Measurements from ENCODE around the gene MMADHC.

Gene MMADHC

DNA sequence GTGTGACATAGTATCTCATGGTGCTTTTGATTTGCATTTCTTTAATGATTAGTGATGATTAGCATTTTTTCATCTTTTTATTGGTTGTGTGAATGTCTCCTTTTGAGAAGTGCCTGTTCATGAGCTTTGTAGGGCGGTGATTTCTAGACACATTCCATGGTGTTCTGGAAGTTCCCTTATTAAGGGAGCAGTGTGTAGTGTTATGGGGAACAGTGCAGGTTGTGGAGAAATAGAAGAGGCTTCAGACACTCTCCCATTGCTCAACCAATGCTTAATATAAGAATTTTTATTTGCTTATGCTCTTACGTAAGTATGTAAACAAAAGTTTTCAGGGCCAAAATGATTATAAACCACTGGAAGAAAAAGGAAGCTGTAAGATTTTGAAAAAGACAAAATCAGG lies 34.7 kb downstream of the MMADHC start:
- H3K9me3 ChIP-seq (ENCODE audit: control extremely low read depth in 1 of 5, control insufficient read depth in 4 of 5, insufficient read depth in 2 of 5, low read depth in 1 of 5, low read length in 4 of 5): no peaks in the 10 kb centered on the region
- H3K4me1 ChIP-seq (ENCODE audit: control extremely low read depth in 1 of 4, control insufficient read depth in 4 of 4, insufficient read depth in 4 of 4, low read length in 3 of 4): no peaks in the 10 kb centered on the region
- no peak for DNase-seq
- no peak overlapping the region for H3K4me3 ChIP-seq (ENCODE audit: control insufficient read depth in 1 of 7, extremely low read depth in 1 of 7, insufficient read depth in 4 of 7, low read depth in 2 of 7, low read length in 6 of 7)
- peaks cover 0 to 2% (median 0%) of the 10 kb centered on the region in 5 experiments for H3K27me3 ChIP-seq (replicated peaks in 2 of 5; ENCODE audit: control insufficient read depth in 4 of 5, insufficient read depth in 5 of 5, low read length in 4 of 5)
- no CpG with 5 or more reads among the region's 2 CpGs for WGBS (ENCODE audit: insufficient coverage)
- no peak overlapping the region for H3K27ac ChIP-seq (ENCODE audit: insufficient read depth in 1 of 2, low read depth in 1 of 2, low read length in 2 of 2, poor library complexity in 1 of 2, severe bottlenecking in 2 of 2)
- H3K36me3 ChIP-seq (ENCODE audit: control insufficient read depth in 4 of 4, insufficient read depth in 4 of 4, low read length in 3 of 4): no peaks in the 10 kb centered on the region
- CTCF ChIA-PET: interaction anchor here (0.7 to 1.0 kb wide), 3 partner anchors 9 to 1565 kb away, joined by 3 to 4 read pairs (median 3); no protein-coding TSS in a partner anchor
- POLR2A ChIA-PET: no interaction called here

GRCh38 chr2:149552226-149552625 lies 35.3 kb downstream of the MMADHC start:
- no peaks in the 10 kb centered on the region for H3K9me3 ChIP-seq (ENCODE audit: control extremely low read depth in 1 of 5, control insufficient read depth in 4 of 5, insufficient read depth in 2 of 5, low read depth in 1 of 5, low read length in 4 of 5)
- H3K4me3 ChIP-seq (ENCODE audit: control insufficient read depth in 1 of 7, extremely low read depth in 1 of 7, insufficient read depth in 4 of 7, low read depth in 2 of 7, low read length in 6 of 7): no peak overlapping the region
- CTCF ChIA-PET: no interaction called here
- H3K27me3 ChIP-seq (replicated peaks in 2 of 5; ENCODE audit: control insufficient read depth in 4 of 5, insufficient read depth in 5 of 5, low read length in 4 of 5): peaks cover 0 to 2% (median 0%) of the 10 kb centered on the region in 5 experiments
- no peak overlapping the region for H3K27ac ChIP-seq (ENCODE audit: insufficient read depth in 1 of 2, low read depth in 1 of 2, low read length in 2 of 2, poor library complexity in 1 of 2, severe bottlenecking in 2 of 2)
- POLR2A ChIA-PET: no interaction called here
- H3K36me3 ChIP-seq (ENCODE audit: control insufficient read depth in 4 of 4, insufficient read depth in 4 of 4, low read length in 3 of 4): no peaks in the 10 kb centered on the region
- H3K4me1 ChIP-seq (ENCODE audit: control extremely low read depth in 1 of 4, control insufficient read depth in 4 of 4, insufficient read depth in 4 of 4, low read length in 3 of 4): no peaks in the 10 kb centered on the region
- no peak for DNase-seq
- WGBS (ENCODE audit: insufficient coverage): 100% methylated on average over 2 of the region's 4 CpGs

DNA sequence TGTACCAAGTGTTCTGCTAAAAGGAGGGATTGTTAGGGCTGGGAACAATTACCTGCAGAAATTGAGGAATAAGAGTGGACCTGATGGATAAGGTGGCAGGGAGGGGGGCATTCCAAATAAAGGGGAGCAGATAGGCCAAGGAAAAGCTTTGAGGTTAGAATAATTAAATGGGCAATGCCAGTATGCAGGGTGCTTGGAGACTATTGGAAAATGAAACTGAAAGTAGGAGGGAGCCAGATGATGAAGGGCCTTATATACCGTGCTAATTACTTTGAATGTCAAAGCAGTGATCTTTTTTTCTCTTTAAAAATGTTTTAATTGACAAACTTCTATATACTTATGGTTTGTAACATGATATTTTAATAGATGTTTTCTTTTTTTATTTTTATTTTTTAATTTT lies 42.9 kb downstream of the MMADHC start:
- no peaks in the 10 kb centered on the region for H3K4me1 ChIP-seq (ENCODE audit: control extremely low read depth in 1 of 4, control insufficient read depth in 4 of 4, insufficient read depth in 4 of 4, low read length in 3 of 4)
- H3K36me3 ChIP-seq (ENCODE audit: control insufficient read depth in 4 of 4, insufficient read depth in 4 of 4, low read length in 3 of 4): no peaks in the 10 kb centered on the region
- no CpG with 5 or more reads among the region's 1 CpG for WGBS (ENCODE audit: insufficient coverage)
- POLR2A ChIA-PET: no interaction called here
- H3K27me3 ChIP-seq (replicated peaks in 2 of 5; ENCODE audit: control insufficient read depth in 4 of 5, insufficient read depth in 5 of 5, low read length in 4 of 5): no peaks in the 10 kb centered on the region
- peaks cover 0 to 1% (median 0%) of the 10 kb centered on the region in 5 experiments for H3K9me3 ChIP-seq (ENCODE audit: control extremely low read depth in 1 of 5, control insufficient read depth in 4 of 5, insufficient read depth in 2 of 5, low read depth in 1 of 5, low read length in 4 of 5)
- peak in 2 of 3 donors; percentile 50 to 58 for DNase-seq
- peak overlapping the region in 1 of 7 experiments; percentile 40 for H3K4me3 ChIP-seq (ENCODE audit: control insufficient read depth in 1 of 7, extremely low read depth in 1 of 7, insufficient read depth in 4 of 7, low read depth in 2 of 7, low read length in 6 of 7)
- CTCF ChIA-PET: no interaction called here
- H3K27ac ChIP-seq (ENCODE audit: insufficient read depth in 1 of 2, low read depth in 1 of 2, low read length in 2 of 2, poor library complexity in 1 of 2, severe bottlenecking in 2 of 2): no peak overlapping the region

GRCh38 chr2:149543845-149544244 lies 43.7 kb downstream of the MMADHC start:
- DNase-seq: no peak
- 92% methylated on average over 1 of the region's 1 CpG for WGBS (ENCODE audit: insufficient coverage)

DNA sequence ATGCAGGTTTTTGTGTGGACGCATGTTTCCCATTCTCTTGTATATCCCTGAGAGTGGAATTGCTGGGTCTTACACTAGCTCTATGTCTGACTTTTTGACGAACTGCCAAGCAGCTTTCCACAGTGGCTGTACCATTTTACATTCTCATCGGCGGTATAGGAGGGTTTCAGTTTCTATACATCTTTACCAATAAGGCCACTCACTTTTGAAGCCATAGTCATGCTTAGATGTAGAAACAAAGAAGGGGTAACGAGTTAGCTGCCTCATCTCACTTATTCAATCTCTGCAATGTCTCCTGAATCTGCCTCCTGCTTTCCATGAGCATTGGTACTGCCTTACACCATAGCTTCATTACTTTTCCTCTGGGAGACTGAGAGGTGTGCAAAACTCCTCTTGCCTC lies 47.4 kb downstream of the MMADHC start:
- H3K9me3 ChIP-seq (ENCODE audit: control extremely low read depth in 1 of 5, control insufficient read depth in 4 of 5, insufficient read depth in 2 of 5, low read depth in 1 of 5, low read length in 4 of 5): peaks cover 0 to 1% (median 0%) of the 10 kb centered on the region in 5 experiments
- H3K36me3 ChIP-seq (ENCODE audit: control insufficient read depth in 4 of 4, insufficient read depth in 4 of 4, low read length in 3 of 4): no peaks in the 10 kb centered on the region
- no peaks in the 10 kb centered on the region for H3K27me3 ChIP-seq (replicated peaks in 2 of 5; ENCODE audit: control insufficient read depth in 4 of 5, insufficient read depth in 5 of 5, low read length in 4 of 5)
- H3K27ac ChIP-seq (ENCODE audit: insufficient read depth in 1 of 2, low read depth in 1 of 2, low read length in 2 of 2, poor library complexity in 1 of 2, severe bottlenecking in 2 of 2): no peak overlapping the region
- H3K4me1 ChIP-seq (ENCODE audit: control extremely low read depth in 1 of 4, control insufficient read depth in 4 of 4, insufficient read depth in 4 of 4, low read length in 3 of 4): peaks cover 0 to 10% (median 4%) of the 10 kb centered on the region in 4 experiments
- ChIA-PET POLR2A (no interaction called here), CTCF (interaction anchor here (1.4 kb wide), 1 partner anchor 499 kb away, joined by 3 read pairs; no protein-coding TSS in a partner anchor)
- H3K4me3 ChIP-seq (ENCODE audit: control insufficient read depth in 1 of 7, extremely low read depth in 1 of 7, insufficient read depth in 4 of 7, low read depth in 2 of 7, low read length in 6 of 7): no peak overlapping the region
- no peak for DNase-seq
- WGBS (ENCODE audit: insufficient coverage): 96% methylated on average over 3 of the region's 5 CpGs

More at GRCh38 chr2:149543845-149544244, 43.7 kb downstream of the MMADHC start:
- Histone ChIP-seq H3K4me3 (ENCODE audit: control insufficient read depth in 1 of 7, extremely low read depth in 1 of 7, insufficient read depth in 4 of 7, low read depth in 2 of 7, low read length in 6 of 7) (no peak overlapping the region), H3K27me3 (replicated peaks in 2 of 5; ENCODE audit: control insufficient read depth in 4 of 5, insufficient read depth in 5 of 5, low read length in 4 of 5) (no peaks in the 10 kb centered on the region), H3K9me3 (ENCODE audit: control extremely low read depth in 1 of 5, control insufficient read depth in 4 of 5, insufficient read depth in 2 of 5, low read depth in 1 of 5, low read length in 4 of 5) (peaks cover 0 to 1% (median 0%) of the 10 kb centered on the region in 5 experiments), H3K27ac (ENCODE audit: insufficient read depth in 1 of 2, low read depth in 1 of 2, low read length in 2 of 2, poor library complexity in 1 of 2, severe bottlenecking in 2 of 2) (no peak overlapping the region), H3K4me1 (ENCODE audit: control extremely low read depth in 1 of 4, control insufficient read depth in 4 of 4, insufficient read depth in 4 of 4, low read length in 3 of 4) (no peaks in the 10 kb centered on the region), H3K36me3 (ENCODE audit: control insufficient read depth in 4 of 4, insufficient read depth in 4 of 4, low read length in 3 of 4) (no peaks in the 10 kb centered on the region)
- ChIA-PET CTCF (no interaction called here), POLR2A (no interaction called here)

DNA sequence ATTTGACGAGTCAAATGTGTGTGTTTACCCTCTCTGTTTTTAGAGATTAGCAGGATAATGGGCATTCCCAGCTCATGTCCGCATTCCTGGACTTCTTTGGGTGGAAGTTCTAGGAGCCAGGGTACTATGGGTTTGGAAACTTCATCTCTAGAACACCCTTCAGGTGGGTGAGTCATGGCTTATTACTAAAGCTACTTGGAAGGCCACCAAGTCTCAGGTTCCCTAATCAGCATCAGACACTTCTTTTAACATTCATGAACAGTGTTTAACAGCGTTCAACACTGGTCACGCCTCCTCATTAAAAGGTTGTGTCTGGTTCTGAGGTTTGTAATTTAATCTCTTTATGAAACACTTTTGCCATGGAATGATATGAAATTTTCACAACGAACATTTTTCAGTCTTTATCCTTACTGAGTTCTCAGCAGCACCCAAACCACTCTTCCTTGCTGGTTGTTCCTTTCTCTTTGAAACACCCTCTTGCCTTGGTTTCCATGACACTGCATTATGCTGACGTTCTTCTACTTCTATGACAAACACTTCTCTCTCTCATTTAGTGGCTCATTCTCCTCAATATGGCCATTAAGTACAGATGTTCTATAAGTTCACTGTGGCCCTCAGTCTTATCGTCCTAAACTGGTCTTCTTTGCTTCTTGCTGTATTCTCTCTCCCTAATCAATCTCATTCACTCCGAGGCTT lies 49.3 kb downstream of the MMADHC start:
- Histone ChIP-seq H3K4me1 (ENCODE audit: control extremely low read depth in 1 of 4, control insufficient read depth in 4 of 4, insufficient read depth in 4 of 4, low read length in 3 of 4) (peaks cover 0 to 10% (median 4%) of the 10 kb centered on the region in 4 experiments), H3K9me3 (ENCODE audit: control extremely low read depth in 1 of 5, control insufficient read depth in 4 of 5, insufficient read depth in 2 of 5, low read depth in 1 of 5, low read length in 4 of 5) (peaks cover 0 to 1% (median 0%) of the 10 kb centered on the region in 5 experiments), H3K27ac (ENCODE audit: insufficient read depth in 1 of 2, low read depth in 1 of 2, low read length in 2 of 2, poor library complexity in 1 of 2, severe bottlenecking in 2 of 2) (no peak overlapping the region), H3K4me3 (ENCODE audit: control insufficient read depth in 1 of 7, extremely low read depth in 1 of 7, insufficient read depth in 4 of 7, low read depth in 2 of 7, low read length in 6 of 7) (no peak overlapping the region), H3K36me3 (ENCODE audit: control insufficient read depth in 4 of 4, insufficient read depth in 4 of 4, low read length in 3 of 4) (no peaks in the 10 kb centered on the region), H3K27me3 (replicated peaks in 2 of 5; ENCODE audit: control insufficient read depth in 4 of 5, insufficient read depth in 5 of 5, low read length in 4 of 5) (no peaks in the 10 kb centered on the region)
- ChIA-PET POLR2A (no interaction called here), CTCF (no interaction called here)
- WGBS (ENCODE audit: insufficient coverage): 93% methylated on average over 4 of the region's 8 CpGs
- peak in 1 of 3 donors; percentile 14 for DNase-seq

- Histone ChIP-seq H3K27ac (ENCODE audit: insufficient read depth in 1 of 2, low read depth in 1 of 2, low read length in 2 of 2, poor library complexity in 1 of 2, severe bottlenecking in 2 of 2) (no peak overlapping the region), H3K36me3 (ENCODE audit: control insufficient read depth in 4 of 4, insufficient read depth in 4 of 4, low read length in 3 of 4) (no peaks in the 10 kb centered on the region), H3K4me1 (ENCODE audit: control extremely low read depth in 1 of 4, control insufficient read depth in 4 of 4, insufficient read depth in 4 of 4, low read length in 3 of 4) (peaks cover 0 to 10% (median 4%) of the 10 kb centered on the region in 4 experiments), H3K27me3 (replicated peaks in 2 of 5; ENCODE audit: control insufficient read depth in 4 of 5, insufficient read depth in 5 of 5, low read length in 4 of 5) (no peaks in the 10 kb centered on the region), H3K4me3 (ENCODE audit: control insufficient read depth in 1 of 7, extremely low read depth in 1 of 7, insufficient read depth in 4 of 7, low read depth in 2 of 7, low read length in 6 of 7) (no peak overlapping the region), H3K9me3 (ENCODE audit: control extremely low read depth in 1 of 5, control insufficient read depth in 4 of 5, insufficient read depth in 2 of 5, low read depth in 1 of 5, low read length in 4 of 5) (peaks cover 0 to 1% (median 0%) of the 10 kb centered on the region in 5 experiments)
- POLR2A ChIA-PET: no interaction called here
- CTCF ChIA-PET: no interaction called here
- peak in 2 of 3 donors; percentile 62 to 76 for DNase-seq
- no CpG with 5 or more reads among the region's 1 CpG for WGBS (ENCODE audit: insufficient coverage)
Measured at GRCh38 chr2:149537092-149537726, 50.4 kb downstream of the MMADHC start.

All from common myeloid progenitor, CD34-positive (primary cell).